K562 (cell line): ENCODE results near the gene ARRDC5. TPM values are rescaled to one million over a fixed set of nuclear protein-coding genes. Genes with fewer than 3 reads are reported as not detected.

Experiments
- KLF1 ChIP-seq: fragments of 450-650 bp; IDR thresholded peaks from 2 replicates; pipeline ENCODE4 v1.6.1; 2016; ENCODE audit warnings: missing genetic modification characterization, missing compliant biosample characterization
- SIRT6 ChIP-seq: IDR thresholded peaks from one replicate; pipeline ENCODE4 v1.6.1; 2012; ENCODE audit warnings: low read depth, mild to moderate bottlenecking, control low read depth, inconsistent platforms, low read length, moderate library complexity
- SMC3 ChIP-seq: conservative IDR thresholded peaks from 2 replicates; pipeline ENCODE4 v1.6.1; 2011; ENCODE audit warnings: low read depth, low read length, improper control_type of control experiment; ENCODE audit not compliant: insufficient read depth
- ZNF75A ChIP-seq: fragments of 450-650 bp; formaldehyde crosslinking; IDR thresholded peaks from 2 replicates; pipeline ENCODE4 v1.4.0; 2020; ENCODE audit warnings: mild to moderate bottlenecking
- polyA plus RNA-seq, 8 experiments: library from polyadenylated mRNA; depleted of rRNA in 4 of 8; stranded (reverse) in 5 of 8; unstranded in 3 of 8; fragments of >200 nt; fragmentation: Nextera tagmentation in 2 of 8; fragmentation: Illumina TruSeq in 1 of 8; extraction: Ambion mirVana in 2 of 8; extraction: Trizol in 1 of 8; gene quantifications; 2 replicates each; pipeline versions ENCODE4 v1.2.1 to v1.2.3, GENCODE V29; 2011 to 2014; ENCODE audit warnings: inconsistent platforms in 1 of 8, missing spikeins in 1 of 8
- total RNA-seq, 7 experiments: library from RNA; depleted of rRNA in 6 of 7; stranded (reverse); fragments of >200 nt in 6 of 7; fragmentation: Illumina TruSeq in 2 of 7; extraction: Trizol in 2 of 7; gene quantifications; 2 replicates each; pipeline versions ENCODE4 v1.2.1 to v1.2.3, GENCODE V29; 2011 to 2021; ENCODE audit warnings: low replicate concordance in 1 of 7
- TF ChIP-seq, protein P1 (sequence below), 2 experiments: fragments of 450-650 bp in 1 of 2; sonication (generic) in 1 of 2; formaldehyde crosslinking in 1 of 2; IDR thresholded peaks; 2 replicates each; pipeline versions ENCODE4 v1.7.1 to v1.9.0; 2016 to 2022; ENCODE audit warnings: inconsistent platforms in 1 of 2, mild to moderate bottlenecking in 1 of 2, missing genetic modification reagents in 1 of 2
- TF ChIP-seq, protein P2 (sequence below): fragments of 250-450 bp; sonication (Bioruptor Pico); IDR thresholded peaks from 2 replicates; pipeline ENCODE4 v1.5.0; 2020; ENCODE audit warnings: mild to moderate bottlenecking
- TF ChIP-seq, protein P3 (sequence below): sonication (generic); formaldehyde crosslinking; IDR thresholded peaks from 2 replicates; pipeline ENCODE4 v1.8.0; 2022; ENCODE audit warnings: mild to moderate bottlenecking, missing genetic modification reagents
- TF ChIP-seq, protein P4 (sequence below): fragments of 450-650 bp; conservative IDR thresholded peaks from 2 replicates; pipeline ENCODE4 v1.6.1; 2016; ENCODE audit warnings: missing genetic modification characterization, low read depth, mild to moderate bottlenecking, missing compliant biosample characterization, moderate library complexity
- TF ChIP-seq, protein P5 (sequence below): sonication (generic); formaldehyde crosslinking; IDR thresholded peaks from 2 replicates; pipeline ENCODE4 v1.8.1; 2023; ENCODE audit warnings: mild to moderate bottlenecking, missing genetic modification reagents

Gene ARRDC5
- total and polyA plus RNA-seq, 9 of the 15 experiments (the other 6 are each of a cell fraction or from before 2014, with no cell fraction given), result not detected

DNA sequence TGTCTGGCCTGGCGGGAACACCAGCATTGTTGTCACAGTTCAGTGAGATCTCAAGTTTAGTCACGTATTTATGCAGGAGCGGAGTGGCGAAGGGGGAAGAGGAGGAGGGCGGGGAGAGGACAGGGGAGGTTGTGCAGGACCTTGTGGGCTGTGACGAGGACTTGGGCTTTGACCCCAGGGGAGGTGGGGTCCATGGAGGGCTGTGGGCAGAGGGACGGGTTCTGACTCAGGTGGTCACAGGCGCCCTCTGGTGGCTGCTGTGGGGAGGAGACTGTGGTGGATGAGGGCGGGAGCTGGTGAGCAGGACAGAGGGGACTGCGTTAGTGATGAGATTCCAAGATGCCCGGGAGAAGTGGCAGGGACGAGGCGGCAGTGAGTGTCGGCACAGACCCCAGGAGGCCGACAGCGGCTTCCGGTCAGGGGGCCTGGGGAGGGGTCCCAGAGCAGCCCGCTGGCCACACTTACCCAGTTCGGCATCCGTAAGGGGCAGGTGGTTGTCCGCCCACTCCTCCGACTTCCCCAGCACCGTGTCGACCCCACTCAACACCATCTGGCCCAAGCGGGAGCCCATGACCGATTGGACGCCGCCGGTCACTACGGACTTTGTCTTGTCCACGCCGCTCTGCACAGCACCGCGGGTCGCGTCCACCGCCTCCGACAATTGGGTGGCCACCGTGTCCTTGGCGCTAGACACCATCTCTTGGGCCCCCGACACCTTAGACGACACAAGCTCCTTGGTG, 51.0 kb downstream of the ARRDC5 start (continued):
- no peak for TF ChIP-seq SIRT6
- TF ChIP-seq, protein P1, sequence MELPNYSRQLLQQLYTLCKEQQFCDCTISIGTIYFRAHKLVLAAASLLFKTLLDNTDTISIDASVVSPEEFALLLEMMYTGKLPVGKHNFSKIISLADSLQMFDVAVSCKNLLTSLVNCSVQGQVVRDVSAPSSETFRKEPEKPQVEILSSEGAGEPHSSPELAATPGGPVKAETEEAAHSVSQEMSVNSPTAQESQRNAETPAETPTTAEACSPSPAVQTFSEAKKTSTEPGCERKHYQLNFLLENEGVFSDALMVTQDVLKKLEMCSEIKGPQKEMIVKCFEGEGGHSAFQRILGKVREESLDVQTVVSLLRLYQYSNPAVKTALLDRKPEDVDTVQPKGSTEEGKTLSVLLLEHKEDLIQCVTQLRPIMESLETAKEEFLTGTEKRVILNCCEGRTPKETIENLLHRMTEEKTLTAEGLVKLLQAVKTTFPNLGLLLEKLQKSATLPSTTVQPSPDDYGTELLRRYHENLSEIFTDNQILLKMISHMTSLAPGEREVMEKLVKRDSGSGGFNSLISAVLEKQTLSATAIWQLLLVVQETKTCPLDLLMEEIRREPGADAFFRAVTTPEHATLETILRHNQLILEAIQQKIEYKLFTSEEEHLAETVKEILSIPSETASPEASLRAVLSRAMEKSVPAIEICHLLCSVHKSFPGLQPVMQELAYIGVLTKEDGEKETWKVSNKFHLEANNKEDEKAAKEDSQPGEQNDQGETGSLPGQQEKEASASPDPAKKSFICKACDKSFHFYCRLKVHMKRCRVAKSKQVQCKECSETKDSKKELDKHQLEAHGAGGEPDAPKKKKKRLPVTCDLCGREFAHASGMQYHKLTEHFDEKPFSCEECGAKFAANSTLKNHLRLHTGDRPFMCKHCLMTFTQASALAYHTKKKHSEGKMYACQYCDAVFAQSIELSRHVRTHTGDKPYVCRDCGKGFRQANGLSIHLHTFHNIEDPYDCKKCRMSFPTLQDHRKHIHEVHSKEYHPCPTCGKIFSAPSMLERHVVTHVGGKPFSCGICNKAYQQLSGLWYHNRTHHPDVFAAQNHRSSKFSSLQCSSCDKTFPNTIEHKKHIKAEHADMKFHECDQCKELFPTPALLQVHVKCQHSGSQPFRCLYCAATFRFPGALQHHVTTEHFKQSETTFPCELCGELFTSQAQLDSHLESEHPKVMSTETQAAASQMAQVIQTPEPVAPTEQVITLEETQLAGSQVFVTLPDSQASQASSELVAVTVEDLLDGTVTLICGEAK (IDR thresholded peaks at IDR 0.05), result no peak
- TF ChIP-seq, protein P1 (CRISPR knock-in tag; IDR thresholded peaks at IDR 0.05), result no peak
- TF ChIP-seq KLF1, result no peak
- peak; percentile 83 for TF ChIP-seq SMC3
- TF ChIP-seq, protein P2, sequence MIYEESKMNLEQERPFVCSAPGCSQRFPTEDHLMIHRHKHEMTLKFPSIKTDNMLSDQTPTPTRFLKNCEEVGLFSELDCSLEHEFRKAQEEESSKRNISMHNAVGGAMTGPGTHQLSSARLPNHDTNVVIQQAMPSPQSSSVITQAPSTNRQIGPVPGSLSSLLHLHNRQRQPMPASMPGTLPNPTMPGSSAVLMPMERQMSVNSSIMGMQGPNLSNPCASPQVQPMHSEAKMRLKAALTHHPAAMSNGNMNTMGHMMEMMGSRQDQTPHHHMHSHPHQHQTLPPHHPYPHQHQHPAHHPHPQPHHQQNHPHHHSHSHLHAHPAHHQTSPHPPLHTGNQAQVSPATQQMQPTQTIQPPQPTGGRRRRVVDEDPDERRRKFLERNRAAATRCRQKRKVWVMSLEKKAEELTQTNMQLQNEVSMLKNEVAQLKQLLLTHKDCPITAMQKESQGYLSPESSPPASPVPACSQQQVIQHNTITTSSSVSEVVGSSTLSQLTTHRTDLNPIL (CRISPR knock-in tag), result no peak
- TF ChIP-seq, protein P3, sequence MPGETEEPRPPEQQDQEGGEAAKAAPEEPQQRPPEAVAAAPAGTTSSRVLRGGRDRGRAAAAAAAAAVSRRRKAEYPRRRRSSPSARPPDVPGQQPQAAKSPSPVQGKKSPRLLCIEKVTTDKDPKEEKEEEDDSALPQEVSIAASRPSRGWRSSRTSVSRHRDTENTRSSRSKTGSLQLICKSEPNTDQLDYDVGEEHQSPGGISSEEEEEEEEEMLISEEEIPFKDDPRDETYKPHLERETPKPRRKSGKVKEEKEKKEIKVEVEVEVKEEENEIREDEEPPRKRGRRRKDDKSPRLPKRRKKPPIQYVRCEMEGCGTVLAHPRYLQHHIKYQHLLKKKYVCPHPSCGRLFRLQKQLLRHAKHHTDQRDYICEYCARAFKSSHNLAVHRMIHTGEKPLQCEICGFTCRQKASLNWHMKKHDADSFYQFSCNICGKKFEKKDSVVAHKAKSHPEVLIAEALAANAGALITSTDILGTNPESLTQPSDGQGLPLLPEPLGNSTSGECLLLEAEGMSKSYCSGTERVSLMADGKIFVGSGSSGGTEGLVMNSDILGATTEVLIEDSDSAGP (CRISPR knock-in tag), result no peak
- TF ChIP-seq, protein P4, sequence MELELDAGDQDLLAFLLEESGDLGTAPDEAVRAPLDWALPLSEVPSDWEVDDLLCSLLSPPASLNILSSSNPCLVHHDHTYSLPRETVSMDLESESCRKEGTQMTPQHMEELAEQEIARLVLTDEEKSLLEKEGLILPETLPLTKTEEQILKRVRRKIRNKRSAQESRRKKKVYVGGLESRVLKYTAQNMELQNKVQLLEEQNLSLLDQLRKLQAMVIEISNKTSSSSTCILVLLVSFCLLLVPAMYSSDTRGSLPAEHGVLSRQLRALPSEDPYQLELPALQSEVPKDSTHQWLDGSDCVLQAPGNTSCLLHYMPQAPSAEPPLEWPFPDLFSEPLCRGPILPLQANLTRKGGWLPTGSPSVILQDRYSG (tag), result no peak
- TF ChIP-seq ZNF75A (CRISPR knock-in tag), result no peak
- TF ChIP-seq, protein P5, sequence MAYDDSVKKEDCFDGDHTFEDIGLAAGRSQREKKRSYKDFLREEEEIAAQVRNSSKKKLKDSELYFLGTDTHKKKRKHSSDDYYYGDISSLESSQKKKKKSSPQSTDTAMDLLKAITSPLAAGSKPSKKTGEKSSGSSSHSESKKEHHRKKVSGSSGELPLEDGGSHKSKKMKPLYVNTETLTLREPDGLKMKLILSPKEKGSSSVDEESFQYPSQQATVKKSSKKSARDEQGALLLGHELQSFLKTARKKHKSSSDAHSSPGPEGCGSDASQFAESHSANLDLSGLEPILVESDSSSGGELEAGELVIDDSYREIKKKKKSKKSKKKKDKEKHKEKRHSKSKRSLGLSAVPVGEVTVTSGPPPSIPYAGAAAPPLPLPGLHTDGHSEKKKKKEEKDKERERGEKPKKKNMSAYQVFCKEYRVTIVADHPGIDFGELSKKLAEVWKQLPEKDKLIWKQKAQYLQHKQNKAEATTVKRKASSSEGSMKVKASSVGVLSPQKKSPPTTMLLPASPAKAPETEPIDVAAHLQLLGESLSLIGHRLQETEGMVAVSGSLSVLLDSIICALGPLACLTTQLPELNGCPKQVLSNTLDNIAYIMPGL (CRISPR knock-in tag), result no peak
